GM12892 (cell line): ENCODE results near the gene SLC17A9.

Experiments
- POLR2A ChIP-seq: IDR thresholded peaks from 2 replicates; pipeline ENCODE4 v1.6.1; 2011; ENCODE audit warnings: low read depth, low read length, control low read depth
- POLR2AphosphoS5 ChIP-seq: IDR thresholded peaks from 2 replicates; pipeline ENCODE4 v1.6.1; 2011; ENCODE audit warnings: low read depth, low read length, control low read depth
- TAF1 ChIP-seq: IDR thresholded peaks from 2 replicates; pipeline ENCODE4 v1.6.1; 2011; ENCODE audit warnings: low read depth, mild to moderate bottlenecking, control low read depth, low read length, borderline replicate concordance

- TF ChIP-seq POLR2AphosphoS5, result no peak
- no peak for TF ChIP-seq TAF1
- TF ChIP-seq POLR2A, result no peak
Measured at GRCh38 chr20:63003546-63003945, 51.0 kb downstream of the SLC17A9 start.
